Muscle layer of duodenum (tissue), 2 donors: ENCODE data around the gene CPA2.

Experiments used
- H3K27ac ChIP-seq: one replicate; pipeline ENCODE4 v1.7.0; 2013; ENCODE audit warnings: mild to moderate bottlenecking, low read length
- H3K27me3 ChIP-seq: one replicate; pipeline ENCODE4 v1.7.0; 2013; ENCODE audit warnings: low read depth, mild to moderate bottlenecking, control low read depth, low read length
- H3K36me3 ChIP-seq, 2 donors: one replicate each; pipeline ENCODE4 v1.7.0; 2013; ENCODE audit warnings: low read length in 2 of 2, control low read depth in 1 of 2, mild to moderate bottlenecking in 1 of 2; ENCODE audit not compliant: insufficient read depth in 2 of 2, control insufficient read depth in 1 of 2
- H3K4me1 ChIP-seq, 2 donors: one replicate each; pipeline ENCODE4 v1.7.0; 2013; ENCODE audit warnings: low read length in 2 of 2, mild to moderate bottlenecking in 2 of 2, control low read depth in 1 of 2, moderate library complexity in 1 of 2; ENCODE audit not compliant: insufficient read depth in 2 of 2, control insufficient read depth in 1 of 2
- H3K4me3 ChIP-seq, 2 donors: one replicate each; pipeline ENCODE4 v1.7.0; 2013; ENCODE audit warnings: low read length in 2 of 2, low read depth in 1 of 2, mild to moderate bottlenecking in 1 of 2
- H3K9me3 ChIP-seq, 2 donors: one replicate each; pipeline ENCODE4 v1.7.0; 2013; ENCODE audit warnings: low read length in 2 of 2, control low read depth in 1 of 2, mild to moderate bottlenecking in 1 of 2; ENCODE audit not compliant: control insufficient read depth in 1 of 2
- donor health status: healthy.

Gene CPA2

DNA sequence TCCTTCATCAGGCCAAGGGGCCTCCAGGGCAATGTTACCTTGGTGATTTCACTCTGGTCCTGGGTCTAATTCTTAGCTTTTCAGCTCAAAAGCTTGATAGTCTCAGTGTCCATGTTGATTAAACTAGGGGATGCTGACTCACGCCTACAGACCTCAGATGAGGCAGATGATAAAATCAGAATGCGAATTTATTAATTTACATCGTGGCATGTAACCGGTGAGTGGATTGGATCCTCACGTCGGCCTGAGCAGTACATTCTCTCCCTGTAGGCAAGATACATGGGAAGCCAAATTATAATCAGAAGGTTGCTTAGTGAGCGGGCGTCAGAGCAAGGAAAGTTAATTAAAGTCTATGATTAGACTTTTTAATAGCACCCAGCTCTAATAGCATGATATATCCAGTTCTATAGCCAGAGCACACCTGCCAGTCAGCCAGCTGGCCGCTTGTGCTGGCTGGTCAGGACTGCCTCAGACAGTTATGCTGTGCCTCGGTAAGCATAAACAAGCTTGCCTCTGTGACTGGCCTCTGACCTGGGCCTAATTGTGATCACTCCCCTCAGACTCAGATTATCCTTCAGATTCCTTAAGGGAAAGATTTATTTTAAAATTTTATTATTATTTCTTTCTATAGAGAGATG, 57.8 kb downstream of the CPA2 start:
- H3K4me3 ChIP-seq = no peak overlapping the region
- H3K27ac ChIP-seq = no peak overlapping the region
- H3K4me1 ChIP-seq = no peaks in the 10 kb centered on the region

DNA sequence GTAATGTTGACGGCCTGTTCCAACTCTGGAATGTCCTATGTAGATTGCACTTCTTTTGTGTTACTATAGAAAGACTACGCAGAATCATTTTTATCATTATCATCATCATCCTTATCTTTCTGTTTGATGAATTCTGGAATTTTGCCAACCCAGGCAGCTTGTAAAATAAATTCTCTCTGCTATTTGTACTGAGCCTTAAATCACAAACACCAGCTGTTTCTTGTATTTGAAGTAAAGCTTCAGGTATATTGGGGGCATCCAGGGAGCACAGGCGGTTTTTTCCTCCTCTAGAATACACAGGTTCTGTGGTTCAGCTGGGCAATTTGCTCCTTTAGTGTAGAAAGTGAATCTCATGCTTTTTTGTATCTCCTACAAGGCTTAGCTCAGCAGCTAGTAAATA, 63.0 kb downstream of the CPA2 start:
- H3K9me3 ChIP-seq = no peaks in the 10 kb centered on the region
- no peak overlapping the region for H3K27ac ChIP-seq
- H3K36me3 ChIP-seq = no peaks in the 10 kb centered on the region
- no peak overlapping the region for H3K4me3 ChIP-seq
- no peaks in the 10 kb centered on the region for H3K27me3 ChIP-seq
- H3K4me1 ChIP-seq = peaks cover 0 to 5% of the 10 kb centered on the region in 2 donors

More for the DNA sequence above, 57.8 kb downstream of the CPA2 start:
- Histone ChIP-seq H3K36me3 (no peaks in the 10 kb centered on the region), H3K9me3 (no peaks in the 10 kb centered on the region), H3K27me3 (no peaks in the 10 kb centered on the region)

- no peaks in the 10 kb centered on the region for H3K27me3 ChIP-seq
- no peak overlapping the region for H3K4me3 ChIP-seq
- H3K4me1 ChIP-seq = peaks cover 0 to 7% of the 10 kb centered on the region in 2 donors
- no peak overlapping the region for H3K27ac ChIP-seq
- H3K36me3 ChIP-seq = no peaks in the 10 kb centered on the region
- H3K9me3 ChIP-seq = no peaks in the 10 kb centered on the region
Observed at GRCh38 chr7:130332259-130333053, 65.8 kb downstream of the CPA2 start.

DNA sequence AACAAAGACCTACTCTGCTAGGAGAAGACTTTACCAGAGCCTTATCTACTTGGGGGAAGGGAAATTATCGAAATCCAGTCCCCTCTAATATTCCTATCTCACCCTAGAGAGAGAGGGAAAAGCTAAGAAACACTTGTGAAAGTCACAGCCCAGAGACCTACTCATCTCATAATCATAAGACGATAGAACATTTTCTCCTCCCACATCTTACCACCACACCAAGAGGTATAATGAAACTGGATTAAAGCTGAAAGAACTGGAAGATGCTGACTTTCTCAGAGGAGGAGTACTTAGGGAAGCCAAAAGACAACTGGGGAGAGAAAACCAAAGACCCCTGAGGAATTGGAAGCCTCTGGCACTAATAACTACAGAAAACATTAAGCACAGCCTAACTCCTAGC, 67.2 kb downstream of the CPA2 start:
- no peaks in the 10 kb centered on the region for H3K36me3 ChIP-seq
- H3K27ac ChIP-seq = no peak overlapping the region
- no peaks in the 10 kb centered on the region for H3K27me3 ChIP-seq
- peaks cover 0 to 7% of the 10 kb centered on the region in 2 donors for H3K4me1 ChIP-seq
- no peaks in the 10 kb centered on the region for H3K9me3 ChIP-seq
- H3K4me3 ChIP-seq = no peak overlapping the region

DNA sequence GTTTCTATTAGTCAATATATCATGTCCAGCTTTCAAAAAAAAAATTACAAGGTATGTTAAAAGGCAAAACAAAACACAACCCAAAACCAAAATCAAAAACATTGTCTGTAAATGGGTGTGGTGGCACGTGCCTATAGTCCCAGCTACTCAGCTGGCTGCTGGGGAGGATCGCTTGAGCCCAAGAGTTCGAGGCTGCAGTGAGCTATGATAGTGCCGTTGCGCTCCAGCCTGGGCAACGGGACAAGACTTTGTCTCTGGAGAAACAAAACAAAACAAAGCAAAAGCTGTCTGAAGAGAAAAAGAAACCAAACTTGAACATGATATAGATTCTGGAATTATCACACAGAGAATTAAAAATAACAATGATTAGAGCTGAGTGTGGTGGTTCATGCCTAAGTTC, 67.6 kb downstream of the CPA2 start:
- H3K4me3 ChIP-seq = no peak overlapping the region
- no peaks in the 10 kb centered on the region for H3K36me3 ChIP-seq
- no peaks in the 10 kb centered on the region for H3K27me3 ChIP-seq
- no peak overlapping the region for H3K27ac ChIP-seq
- peaks cover 0 to 7% of the 10 kb centered on the region in 2 donors for H3K4me1 ChIP-seq
- no peaks in the 10 kb centered on the region for H3K9me3 ChIP-seq

DNA sequence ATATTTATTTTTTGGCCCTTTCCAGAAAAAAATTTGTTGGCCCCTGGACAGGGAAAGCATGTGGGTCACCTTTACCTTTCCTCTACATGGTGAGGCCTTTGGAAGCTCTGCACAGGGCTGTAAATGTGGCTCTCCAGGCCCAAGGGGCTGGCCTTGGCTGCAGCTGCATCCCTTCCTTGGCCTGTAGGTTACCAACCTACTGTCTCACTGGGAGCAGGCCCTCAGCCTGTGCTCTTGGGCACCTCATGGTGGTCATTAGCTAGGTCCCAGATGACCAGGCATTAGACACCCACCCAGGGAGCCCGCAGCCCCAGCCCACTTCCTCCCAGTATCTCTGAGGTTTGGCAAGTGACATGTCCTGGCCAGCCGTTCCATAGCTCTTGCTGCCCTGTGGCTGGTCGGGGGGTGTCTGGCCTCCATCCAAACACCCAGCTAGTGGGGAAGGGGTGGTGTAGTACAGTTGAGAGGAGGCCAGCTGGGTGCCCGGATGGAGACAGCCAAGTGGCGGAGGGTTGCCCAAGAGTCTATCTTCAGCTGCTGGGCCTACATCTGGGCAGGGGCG, 70.8 kb downstream of the CPA2 start:
- H3K4me1 ChIP-seq = peaks cover 0 to 7% of the 10 kb centered on the region in 2 donors
- H3K27me3 ChIP-seq = no peaks in the 10 kb centered on the region
- H3K4me3 ChIP-seq = no peak overlapping the region

GRCh38 chr7:130338233-130338632, 71.6 kb downstream of the CPA2 start:
- H3K4me3 ChIP-seq = no peak overlapping the region
- H3K27ac ChIP-seq = no peak overlapping the region
- peaks cover 0 to 7% of the 10 kb centered on the region in 2 donors for H3K4me1 ChIP-seq
- no peaks in the 10 kb centered on the region for H3K9me3 ChIP-seq
- H3K36me3 ChIP-seq = no peaks in the 10 kb centered on the region
- no peaks in the 10 kb centered on the region for H3K27me3 ChIP-seq

More for the DNA sequence above, 70.8 kb downstream of the CPA2 start:
- Histone ChIP-seq H3K9me3 (no peaks in the 10 kb centered on the region), H3K27ac (no peak overlapping the region), H3K36me3 (no peaks in the 10 kb centered on the region)
